Posterior cingulate gyrus (tissue), 11 donors: ENCODE measurements around the gene CBLL2.
"Not testable (repeated sequence)": the region's sequence is repeated elsewhere in the genome, so short reads cannot be mapped to it uniquely, and the experiment has no call there.

Source experiments
- DNase-seq, 10 donors: peaks; one replicate each; pipeline versions ENCODE4 v3.0.0 to v3.0.0-alpha.2; 2020 to 2021; ENCODE audit warnings: mixed read lengths in 3 of 10
- intact Hi-C: fragments of 100-400 bp; cut with DNase I; formaldehyde crosslinking; loops from one replicate; pipeline ENCODE4 v1.15.1; 2023

Gene CBLL2, protein sequence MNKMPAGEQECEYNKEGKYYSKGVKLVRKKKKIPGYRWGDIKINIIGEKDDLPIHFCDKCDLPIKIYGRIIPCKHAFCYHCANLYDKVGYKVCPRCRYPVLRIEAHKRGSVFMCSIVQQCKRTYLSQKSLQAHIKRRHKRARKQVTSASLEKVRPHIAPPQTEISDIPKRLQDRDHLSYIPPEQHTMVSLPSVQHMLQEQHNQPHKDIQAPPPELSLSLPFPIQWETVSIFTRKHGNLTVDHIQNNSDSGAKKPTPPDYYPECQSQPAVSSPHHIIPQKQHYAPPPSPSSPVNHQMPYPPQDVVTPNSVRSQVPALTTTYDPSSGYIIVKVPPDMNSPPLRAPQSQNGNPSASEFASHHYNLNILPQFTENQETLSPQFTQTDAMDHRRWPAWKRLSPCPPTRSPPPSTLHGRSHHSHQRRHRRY

DNA sequence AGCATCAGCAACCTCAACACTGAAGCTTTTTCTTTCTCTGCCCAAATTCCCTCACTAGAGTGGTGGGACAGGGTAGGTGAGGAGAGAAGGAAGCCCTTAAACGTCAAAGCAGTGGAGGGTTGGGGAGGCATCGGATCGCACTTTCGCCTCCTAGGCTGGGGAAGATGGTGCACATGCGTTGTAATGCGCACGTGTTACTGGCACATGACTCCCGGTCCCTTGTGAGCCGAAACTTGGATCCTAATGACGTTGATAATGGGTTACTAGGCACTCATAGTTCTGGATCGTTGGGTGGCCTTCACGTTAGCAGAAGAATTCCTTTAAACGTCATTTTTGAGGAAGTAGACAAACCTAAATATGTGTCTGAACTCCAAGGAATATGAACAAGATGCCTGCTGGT lies at the start of gene CBLL2:
CBLL2 (plus strand) TSS at position 301 of the 400 bp plus-strand sequence; CDS start at position 380, 79 bp downstream.
- DNase-seq = peak in 1 of 10 donors; percentile 72
- intact Hi-C loops = no loop called here

DNA sequence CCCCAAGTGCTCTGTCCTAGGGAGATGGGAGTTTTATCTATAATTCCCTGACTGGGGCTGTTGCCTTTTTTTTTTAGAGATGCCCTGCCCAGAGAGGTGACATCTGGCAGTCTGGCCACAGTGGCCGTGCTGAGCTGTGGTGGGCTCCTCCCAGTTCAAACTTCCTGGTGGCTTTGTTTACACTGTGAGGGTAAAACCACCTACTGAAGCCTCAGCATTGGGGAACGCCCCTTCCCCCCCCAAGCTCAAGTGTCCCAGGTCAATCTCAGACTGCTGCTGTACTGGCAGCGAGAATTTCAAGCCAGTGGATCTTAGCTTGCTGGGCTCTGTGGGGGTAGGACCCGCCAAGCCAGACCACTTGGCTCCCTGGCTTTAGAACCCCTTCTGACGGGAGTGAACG lies 38.3 kb upstream of the CBLL2 start:
- no peak for DNase-seq
- intact Hi-C loops = no loop called here

DNA sequence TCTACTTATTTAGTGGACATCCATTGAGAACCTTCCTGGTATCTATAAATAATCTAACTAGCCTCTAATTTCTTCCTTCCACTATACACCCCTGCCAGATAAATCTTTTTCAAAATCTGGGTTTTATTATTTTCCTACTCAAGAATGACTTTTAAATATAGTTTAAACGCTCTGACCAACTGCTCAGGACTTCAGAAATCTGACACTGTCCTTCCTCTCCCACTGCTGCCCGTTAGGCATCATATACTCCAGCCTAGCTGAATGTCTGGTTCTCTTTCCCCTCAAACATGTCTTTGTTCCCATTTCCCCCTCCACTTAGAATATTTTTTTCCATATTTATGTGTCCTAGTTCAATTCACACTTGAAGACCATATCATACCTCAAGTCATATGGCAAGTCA lies 35.2 kb upstream of the CBLL2 start:
- no peak for DNase-seq

DNA sequence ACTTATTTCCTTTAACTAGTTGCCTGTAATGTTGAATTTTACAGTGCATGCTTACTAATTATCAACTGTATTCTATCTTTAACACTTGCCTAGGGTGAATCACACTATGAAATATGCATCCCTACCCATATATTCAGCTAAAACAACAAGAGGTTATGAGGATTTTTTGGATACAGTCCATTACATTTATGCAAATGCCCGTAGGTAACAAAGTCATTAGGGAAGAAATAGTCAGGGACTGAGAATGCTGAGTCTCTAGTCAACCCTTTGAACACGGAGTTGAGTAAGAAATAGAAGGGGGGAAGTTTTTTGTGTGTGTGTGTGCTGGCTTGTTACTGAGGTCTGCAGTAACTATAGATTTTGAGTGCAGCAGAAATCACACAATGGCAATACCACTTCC lies 26.1 kb upstream of the CBLL2 start:
- no peak for DNase-seq
- intact Hi-C loops = no loop called here

More for the DNA sequence above, 35.2 kb upstream of the CBLL2 start:
- intact Hi-C loops = no loop called here

DNA sequence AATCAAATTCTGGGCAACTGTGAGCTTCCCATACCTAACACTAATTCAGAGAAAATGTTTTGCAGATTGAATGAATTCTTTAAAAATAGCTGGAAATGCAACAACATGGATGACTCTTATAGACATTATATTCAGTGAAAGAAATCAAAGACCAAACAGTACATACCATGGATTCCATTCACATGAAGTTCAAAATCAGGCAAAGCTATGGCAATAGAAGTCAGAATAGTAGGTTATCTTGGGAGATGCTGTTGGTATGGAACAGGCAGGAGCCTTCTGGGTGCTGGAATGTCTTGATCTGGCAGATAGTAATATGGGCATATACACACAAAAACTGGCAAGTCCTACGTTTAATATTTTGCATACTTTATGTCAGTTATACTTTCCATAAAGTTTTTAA lies 25.5 kb upstream of the CBLL2 start:
- intact Hi-C loops = no loop called here
- no peak for DNase-seq

DNA sequence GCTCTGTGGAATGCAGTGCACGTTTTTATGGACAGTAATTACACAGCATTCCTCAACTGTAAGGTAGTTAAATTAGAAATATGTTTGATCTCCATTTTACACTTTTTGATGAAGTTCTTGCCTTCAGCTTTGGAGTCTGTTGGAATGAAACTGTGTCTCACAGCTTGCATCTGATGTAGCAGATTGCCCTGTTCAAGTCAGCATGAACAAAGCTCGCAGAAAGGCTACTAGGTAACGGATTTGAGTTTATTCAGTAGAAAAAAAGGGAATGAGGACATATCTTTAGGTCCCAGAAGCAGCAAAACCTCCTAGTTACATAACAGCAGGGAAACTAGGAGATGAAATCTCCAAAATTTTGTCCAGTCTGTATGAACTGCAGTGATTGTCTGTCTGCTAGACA lies 24.3 kb upstream of the CBLL2 start:
- DNase-seq = no peak
- intact Hi-C loops = no loop called here

DNA sequence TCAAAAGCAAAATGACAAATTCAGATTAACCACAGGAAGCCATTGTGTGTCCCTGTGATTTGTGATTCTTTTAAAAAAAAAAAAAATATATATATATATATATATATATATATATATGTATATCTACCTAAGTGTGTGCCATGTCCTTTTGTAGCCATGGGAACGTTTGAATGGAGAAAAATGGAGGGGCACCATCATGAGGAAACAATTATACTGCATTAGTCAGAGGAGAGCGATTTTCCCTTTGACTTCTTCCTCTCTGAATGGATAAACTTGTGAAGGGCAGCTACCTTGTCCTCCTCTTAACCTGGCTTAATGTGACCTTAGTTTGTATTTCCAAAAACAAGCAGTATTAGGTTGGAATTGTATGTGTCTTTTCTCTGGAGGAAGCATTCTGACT lies 23.3 kb upstream of the CBLL2 start:
- DNase-seq = no peak
- intact Hi-C loops = no loop called here

DNA sequence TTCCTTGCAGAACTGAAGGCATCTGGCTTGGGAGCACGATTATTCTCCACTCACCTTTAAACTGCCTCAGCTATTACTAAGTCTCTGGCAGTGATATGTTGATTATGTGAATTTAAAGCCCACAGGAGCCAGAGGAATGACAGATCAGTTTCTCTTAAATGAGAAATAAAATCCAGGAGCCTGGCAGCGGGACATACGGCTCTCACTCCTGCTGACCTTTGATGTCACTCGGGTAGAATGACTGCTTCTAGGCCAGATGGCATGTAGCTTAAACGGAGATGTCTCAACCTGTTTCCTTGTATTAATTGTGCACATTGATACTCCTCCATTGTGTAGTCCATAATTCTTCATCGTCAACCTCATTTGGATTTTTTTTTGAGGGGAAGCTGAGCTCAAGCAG lies 4.0 kb upstream of the CBLL2 start:
- intact Hi-C loops = no loop called here

DNA sequence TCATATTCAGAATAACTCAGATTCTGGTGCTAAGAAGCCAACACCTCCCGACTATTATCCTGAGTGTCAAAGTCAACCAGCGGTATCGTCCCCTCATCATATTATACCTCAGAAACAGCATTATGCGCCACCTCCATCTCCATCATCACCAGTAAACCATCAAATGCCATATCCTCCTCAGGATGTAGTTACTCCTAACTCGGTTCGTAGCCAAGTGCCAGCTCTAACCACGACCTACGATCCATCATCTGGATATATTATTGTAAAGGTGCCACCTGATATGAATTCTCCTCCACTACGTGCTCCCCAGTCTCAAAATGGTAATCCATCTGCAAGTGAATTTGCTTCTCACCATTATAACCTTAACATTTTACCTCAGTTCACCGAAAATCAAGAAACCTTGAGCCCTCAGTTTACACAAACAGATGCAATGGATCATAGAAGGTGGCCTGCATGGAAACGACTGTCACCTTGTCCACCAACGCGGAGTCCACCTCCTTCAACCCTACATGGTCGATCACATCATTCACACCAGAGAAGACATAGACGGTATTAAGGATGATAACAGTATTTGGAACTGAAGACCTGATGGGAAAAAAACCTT lies 1.1 kb downstream of the CBLL2 start:
- DNase-seq = no peak
- intact Hi-C loops = no loop called here

More for the DNA sequence above, 4.0 kb upstream of the CBLL2 start:
- DNase-seq = no peak

DNA sequence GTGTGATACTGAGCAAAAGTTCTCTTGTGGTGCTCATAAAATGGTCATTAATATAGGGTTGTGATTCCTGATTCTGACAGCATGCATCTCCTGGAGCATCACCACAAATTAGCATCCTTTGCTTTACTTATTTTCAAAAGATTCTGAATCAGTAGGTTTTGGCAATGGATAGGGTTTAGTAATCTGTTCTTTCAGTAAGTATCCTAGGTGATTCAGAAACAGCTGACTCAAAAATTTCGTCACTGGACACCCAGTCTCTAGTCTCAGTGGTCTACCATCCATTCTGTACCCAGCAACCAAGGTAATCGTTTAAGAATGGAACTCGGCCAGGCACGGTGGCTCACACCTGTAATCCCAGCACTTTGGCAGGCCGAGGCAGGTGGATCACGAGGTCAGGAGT lies 4.1 kb downstream of the CBLL2 start:
- intact Hi-C loops = no loop called here

DNA sequence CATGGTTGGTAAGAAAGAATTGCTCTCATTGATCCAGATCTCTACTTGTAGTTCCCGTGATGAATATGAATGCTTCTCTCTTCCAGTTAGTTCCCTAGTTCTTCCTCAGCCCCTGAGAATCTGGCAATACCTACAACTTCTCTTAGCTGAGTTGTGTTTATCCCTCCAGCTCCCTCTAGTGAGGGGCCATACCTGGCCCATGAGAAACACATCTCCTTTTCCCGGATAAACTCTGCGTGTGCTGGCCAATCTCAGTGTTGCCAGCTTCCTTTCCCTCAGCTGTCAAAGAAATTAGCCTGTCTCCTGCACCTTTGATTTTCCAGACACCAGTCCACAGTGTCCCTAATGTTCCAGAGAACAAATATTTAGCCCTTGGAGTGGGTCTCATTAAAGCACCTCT lies 5.7 kb downstream of the CBLL2 start:
- DNase-seq = no peak
- intact Hi-C loops = no loop called here

More for the DNA sequence above, 4.1 kb downstream of the CBLL2 start:
- DNase-seq = no peak

DNA sequence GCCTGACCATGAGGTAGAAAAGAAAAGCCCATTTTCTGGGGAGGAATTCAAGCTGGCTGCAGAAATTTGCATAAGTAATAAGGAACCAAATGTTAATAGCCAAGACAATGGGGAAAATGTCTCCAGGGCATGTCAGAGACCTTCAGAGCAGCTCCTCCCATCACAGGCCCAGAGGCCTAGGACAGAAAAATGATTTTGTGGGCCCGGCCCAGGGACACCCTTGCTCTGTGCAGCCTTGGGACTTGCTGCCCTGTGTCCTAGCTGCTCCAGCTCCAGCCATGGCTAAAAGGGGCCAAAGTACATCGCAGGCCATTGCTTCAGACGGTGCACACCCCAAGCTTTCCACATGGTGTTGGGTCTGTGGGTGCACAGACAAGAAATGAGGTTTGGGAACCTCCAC lies 16.5 kb downstream of the CBLL2 start:
- intact Hi-C loops = not testable (repeated sequence)

DNA sequence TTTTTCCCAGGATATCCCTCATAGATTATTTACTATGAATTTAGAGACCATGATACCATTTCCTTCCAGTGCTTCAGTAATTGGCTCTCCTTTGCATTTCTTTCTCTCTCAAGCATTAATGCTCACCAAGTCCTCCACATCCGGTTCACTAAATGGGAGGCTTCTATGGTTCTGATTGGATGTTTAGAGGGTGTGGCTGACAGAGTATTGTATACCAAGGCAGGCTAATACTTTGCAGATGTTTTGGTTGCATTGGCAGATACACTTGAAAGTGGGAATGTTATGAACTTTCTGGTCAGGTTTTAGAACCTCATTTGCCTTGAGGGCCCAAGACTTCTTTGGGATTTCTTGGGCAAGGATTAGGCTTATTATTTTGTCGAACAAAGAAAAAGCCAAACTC lies 24.2 kb downstream of the CBLL2 start:
- no peak for DNase-seq
- intact Hi-C loops = no loop called here

More for the DNA sequence above, 16.5 kb downstream of the CBLL2 start:
- DNase-seq = not testable (repeated sequence)

DNA sequence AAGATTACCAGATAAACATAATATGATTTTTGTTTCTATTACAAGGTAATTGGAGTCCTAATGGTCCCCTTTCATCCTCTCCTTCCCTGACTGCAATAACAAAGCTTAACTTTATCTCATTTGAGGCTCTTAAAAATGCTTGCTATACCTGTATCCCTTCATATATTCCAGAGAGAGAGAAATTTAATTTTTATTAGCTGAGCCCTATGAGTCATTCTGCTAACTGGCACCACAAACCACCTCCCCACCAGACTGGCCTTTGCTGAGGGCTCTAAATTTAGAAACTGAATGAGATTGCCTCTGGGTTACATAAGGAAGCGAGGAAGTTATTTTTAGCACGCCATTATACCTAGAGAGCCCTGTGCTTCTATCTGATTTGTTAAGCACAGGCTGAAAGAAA lies 27.4 kb downstream of the CBLL2 start:
- intact Hi-C loops = no loop called here

DNA sequence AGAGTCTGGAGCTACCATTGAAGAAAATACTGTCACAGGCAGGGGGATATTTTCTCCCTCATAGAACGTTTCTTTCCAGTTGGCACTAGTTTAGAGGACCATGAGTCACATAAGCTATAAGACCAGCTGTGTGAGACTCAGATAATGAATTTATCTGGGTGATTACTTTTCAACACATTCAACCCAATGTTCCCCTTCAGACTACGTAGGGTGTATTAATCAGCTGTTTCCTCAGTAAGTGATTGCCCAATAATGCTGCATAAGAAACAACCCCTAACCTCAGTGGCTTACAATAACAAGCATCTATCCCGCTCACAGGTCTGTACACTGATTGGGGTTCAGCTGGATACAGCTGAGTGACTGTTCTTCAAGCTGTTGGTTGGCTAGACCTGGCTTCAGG lies 38.1 kb downstream of the CBLL2 start:
- intact Hi-C loops = no loop called here
- no peak for DNase-seq

More for the DNA sequence above, 27.4 kb downstream of the CBLL2 start:
- no peak for DNase-seq

DNA sequence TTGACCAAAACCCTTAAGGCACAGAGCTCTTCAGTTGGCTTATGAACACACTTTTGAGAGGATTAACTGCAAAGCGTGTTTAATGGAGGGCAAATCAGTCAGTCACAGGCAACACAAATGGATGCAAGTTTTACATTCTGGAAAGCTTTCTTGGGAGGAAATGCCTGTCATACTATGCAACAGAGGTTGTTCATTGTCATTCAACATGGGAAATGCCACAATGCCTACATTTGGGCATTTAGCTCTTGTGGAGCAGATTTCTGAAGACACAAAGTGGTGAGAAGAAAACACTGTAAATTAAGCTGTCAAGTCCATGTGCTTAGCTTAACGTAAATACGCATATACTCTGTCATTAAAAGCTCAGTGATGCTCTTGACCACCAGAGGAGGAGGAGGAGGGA lies 41.1 kb downstream of the CBLL2 start:
- no peak for DNase-seq
- intact Hi-C loops = no loop called here

DNA sequence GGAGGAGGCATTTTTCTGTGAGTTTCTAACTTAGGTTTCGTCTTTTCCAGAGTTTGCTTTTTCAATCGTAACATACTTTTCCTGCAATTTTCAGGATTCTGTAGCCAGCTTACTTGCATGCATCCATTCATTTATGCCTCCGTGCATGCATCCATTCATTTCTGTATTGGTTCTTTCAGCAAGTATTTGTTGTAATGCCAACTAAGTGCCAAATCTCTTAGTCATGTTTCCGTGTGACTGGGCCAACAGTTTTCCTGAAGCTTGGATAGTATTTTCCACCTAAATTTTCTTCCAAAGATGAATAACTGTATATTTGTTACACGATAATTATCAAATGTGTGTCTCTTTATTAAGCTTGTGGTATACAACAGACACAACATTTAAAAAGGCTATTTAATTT lies 41.5 kb downstream of the CBLL2 start:
- no peak for DNase-seq
- intact Hi-C loops = no loop called here

DNA sequence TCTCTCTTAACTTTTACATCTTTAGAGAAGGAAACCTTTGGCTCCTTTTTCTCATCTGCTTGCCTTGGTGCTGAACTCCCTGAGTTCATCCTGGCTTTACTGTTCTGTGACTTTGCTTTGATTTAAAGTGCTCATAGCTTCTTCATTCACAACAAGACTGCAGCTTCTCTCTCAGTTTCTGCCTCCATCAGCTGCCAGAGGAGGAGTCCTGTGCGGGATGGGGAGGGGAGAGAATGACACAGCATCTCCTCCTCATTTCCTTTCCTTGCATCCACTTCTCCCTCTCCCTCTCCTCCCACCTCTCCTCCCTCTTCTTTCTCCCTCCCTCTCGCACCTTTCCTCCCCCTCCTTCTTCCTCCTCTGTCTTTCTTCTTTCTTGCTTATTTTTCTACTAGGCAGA lies 42.0 kb downstream of the CBLL2 start:
- intact Hi-C loops = no loop called here
- DNase-seq = no peak

DNA sequence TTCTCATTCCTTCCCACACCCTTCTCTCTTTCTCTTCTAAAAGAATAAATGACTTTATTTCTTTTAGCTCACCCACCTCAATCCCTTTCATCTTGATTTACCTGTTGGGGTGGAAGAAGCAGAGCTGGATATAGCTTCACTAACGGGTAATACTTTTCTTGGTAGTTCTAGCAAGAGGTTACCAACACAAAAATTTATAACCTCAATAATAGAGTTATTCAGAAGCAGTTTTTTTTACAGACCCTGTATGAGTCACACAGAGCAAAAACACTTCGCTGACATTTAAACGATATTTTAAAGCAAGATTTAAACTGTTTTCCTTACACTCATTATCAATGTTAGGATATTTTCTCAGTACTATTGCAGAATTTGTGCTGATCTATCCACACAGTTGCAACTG lies 42.4 kb downstream of the CBLL2 start:
- DNase-seq = no peak
- intact Hi-C loops = no loop called here

DNA sequence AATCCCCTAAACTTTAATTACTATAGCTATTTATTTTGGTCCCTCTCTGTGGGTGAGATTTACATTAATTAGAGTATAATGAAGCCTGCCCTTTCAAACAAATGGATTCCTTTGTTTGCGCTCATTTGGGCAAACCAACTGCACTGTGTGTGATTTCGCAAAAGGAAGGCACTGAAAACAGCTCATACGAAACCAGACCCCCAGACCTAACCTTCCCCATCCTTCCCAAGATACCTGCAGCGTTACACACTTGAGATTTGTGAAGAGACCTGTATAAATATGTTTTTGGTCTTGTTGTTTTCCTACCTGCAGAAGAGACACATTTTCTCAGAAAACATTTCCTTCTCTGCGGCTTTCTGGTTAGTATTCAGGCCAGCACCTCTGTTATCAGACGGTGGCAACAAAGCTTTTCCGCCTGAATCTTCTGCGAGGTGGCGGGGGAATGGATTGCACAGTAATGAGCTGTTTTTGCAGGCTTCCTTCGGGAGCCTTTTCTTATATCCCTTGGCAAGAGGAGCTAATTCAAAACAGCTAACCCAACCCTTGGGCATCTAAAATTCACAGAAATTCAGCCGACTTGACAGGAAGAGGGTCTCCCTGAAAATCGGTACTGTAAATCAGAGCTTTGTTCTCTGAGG lies 47.6 kb downstream of the CBLL2 start:
- no peak for DNase-seq
- intact Hi-C loops = no loop called here

DNA sequence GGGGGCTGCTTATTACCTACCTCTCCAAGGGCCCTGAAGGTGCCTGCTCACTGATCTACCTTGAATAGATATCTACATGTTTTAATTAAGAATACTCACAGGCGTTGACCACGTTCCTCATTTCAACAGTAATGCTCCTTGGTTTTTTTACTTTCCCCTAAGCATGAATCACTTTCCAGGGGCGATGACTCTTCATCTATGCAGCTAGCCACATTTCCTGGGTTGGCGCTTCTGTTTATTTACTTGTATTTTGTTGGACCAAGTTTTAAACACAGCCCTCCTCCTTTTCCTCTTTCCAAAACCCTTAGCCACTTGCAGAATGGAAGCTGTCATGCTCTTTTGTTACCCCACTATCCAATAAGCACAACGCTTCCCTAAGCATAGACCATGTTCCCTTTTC lies 50.8 kb downstream of the CBLL2 start:
- intact Hi-C loops = no loop called here
- DNase-seq = no peak
